Parathyroid adenoma (tissue), 2 donors: ENCODE data around the gene NAMPT.

Source experiments
- H2AFZ ChIP-seq: fragments of 300-600 bp; sonication (generic); one replicate; pipeline ENCODE4 v1.7.0; 2017; ENCODE audit warnings: antibody characterized with exemption, mild to moderate bottlenecking
- H3K27ac ChIP-seq: fragments of 300-600 bp; sonication (generic); one replicate; pipeline ENCODE4 v1.7.0; 2017
- H3K27me3 ChIP-seq: fragments of 300-600 bp; sonication (generic); one replicate; pipeline ENCODE4 v1.7.0; 2017; ENCODE audit warnings: low read length; ENCODE audit not compliant: control insufficient read depth, insufficient read depth
- H3K36me3 ChIP-seq: fragments of 300-600 bp; sonication (generic); one replicate; pipeline ENCODE4 v1.7.0; 2017; ENCODE audit warnings: low read length; ENCODE audit not compliant: control insufficient read depth, insufficient read depth
- H3K4me1 ChIP-seq: fragments of 300-600 bp; sonication (generic); one replicate; pipeline ENCODE4 v1.7.0; 2017; ENCODE audit warnings: control low read depth
- H3K4me2 ChIP-seq: fragments of 300-600 bp; sonication (generic); one replicate; pipeline ENCODE4 v1.7.0; 2017; ENCODE audit warnings: low read length
- H3K4me3 ChIP-seq: fragments of 300-600 bp; sonication (generic); one replicate; pipeline ENCODE4 v1.7.0; 2017; ENCODE audit warnings: low read depth, low read length
- H3K79me2 ChIP-seq: fragments of 300-600 bp; sonication (generic); one replicate; pipeline ENCODE4 v1.7.0; 2017; ENCODE audit warnings: control low read depth
- H3K9ac ChIP-seq: fragments of 300-600 bp; sonication (generic); one replicate; pipeline ENCODE4 v1.7.0; 2017; ENCODE audit warnings: mild to moderate bottlenecking
- H3K9me3 ChIP-seq: fragments of 300-600 bp; sonication (generic); one replicate; pipeline ENCODE4 v1.7.0; 2017; ENCODE audit warnings: low read length; ENCODE audit not compliant: control insufficient read depth
- TF ChIP-seq, protein P1 (sequence below): fragments of 300-600 bp; sonication (generic); IDR thresholded peaks from one replicate; pipeline ENCODE4 v1.7.0; 2017; ENCODE audit warnings: antibody characterized with exemption, mild to moderate bottlenecking
- donor health status: primary hyperparathyroidism.

Gene NAMPT

DNA sequence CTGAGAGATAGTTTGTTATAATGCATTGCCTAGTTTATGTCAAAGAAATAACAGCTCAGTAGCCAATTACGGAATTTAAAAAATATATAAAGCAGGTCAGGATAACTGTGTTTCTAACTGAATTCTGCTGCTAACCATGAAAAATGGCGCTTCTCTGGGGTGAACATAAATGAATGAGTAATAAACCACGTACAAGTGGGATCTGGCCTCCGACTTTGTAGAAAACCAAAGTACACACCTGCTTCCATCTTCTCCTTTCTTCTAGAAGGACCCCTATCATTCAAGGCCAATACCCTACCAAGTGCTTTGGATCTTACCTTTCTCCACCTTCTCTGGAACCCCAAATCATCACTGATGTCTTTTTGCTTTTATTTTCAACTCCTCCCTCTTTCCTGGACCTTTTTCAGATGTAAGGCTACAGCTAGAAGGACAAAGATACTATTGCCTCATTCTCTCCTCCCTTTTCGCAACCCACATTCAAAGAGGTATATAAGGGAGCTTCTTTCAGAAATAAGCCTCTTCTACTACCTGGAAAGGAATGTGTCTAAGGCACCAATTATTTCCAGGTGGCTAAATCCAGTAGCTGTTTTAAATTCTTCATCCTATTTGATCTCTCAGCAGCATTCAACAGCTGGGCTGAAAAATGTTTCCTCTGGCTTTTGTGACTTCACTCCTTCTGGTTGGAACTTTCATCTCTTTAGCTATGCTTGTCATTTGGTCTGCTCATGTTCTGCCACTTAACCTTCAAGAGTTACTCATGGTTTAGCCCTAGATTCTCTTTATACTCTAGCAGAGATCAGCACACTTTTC lies 37.7 kb downstream of the NAMPT start:
- Histone ChIP-seq H3K9ac (no peak overlapping the region), H3K27me3 (no peaks in the 10 kb centered on the region), H3K4me3 (no peak overlapping the region), H3K4me1 (no peaks in the 10 kb centered on the region), H3K27ac (no peak overlapping the region), H3K4me2 (no peak overlapping the region), H2AFZ (no peak overlapping the region), H3K36me3 (no peaks in the 10 kb centered on the region), H3K9me3 (no peaks in the 10 kb centered on the region), H3K79me2 (no peaks in the 10 kb centered on the region)
- TF ChIP-seq, protein P1, sequence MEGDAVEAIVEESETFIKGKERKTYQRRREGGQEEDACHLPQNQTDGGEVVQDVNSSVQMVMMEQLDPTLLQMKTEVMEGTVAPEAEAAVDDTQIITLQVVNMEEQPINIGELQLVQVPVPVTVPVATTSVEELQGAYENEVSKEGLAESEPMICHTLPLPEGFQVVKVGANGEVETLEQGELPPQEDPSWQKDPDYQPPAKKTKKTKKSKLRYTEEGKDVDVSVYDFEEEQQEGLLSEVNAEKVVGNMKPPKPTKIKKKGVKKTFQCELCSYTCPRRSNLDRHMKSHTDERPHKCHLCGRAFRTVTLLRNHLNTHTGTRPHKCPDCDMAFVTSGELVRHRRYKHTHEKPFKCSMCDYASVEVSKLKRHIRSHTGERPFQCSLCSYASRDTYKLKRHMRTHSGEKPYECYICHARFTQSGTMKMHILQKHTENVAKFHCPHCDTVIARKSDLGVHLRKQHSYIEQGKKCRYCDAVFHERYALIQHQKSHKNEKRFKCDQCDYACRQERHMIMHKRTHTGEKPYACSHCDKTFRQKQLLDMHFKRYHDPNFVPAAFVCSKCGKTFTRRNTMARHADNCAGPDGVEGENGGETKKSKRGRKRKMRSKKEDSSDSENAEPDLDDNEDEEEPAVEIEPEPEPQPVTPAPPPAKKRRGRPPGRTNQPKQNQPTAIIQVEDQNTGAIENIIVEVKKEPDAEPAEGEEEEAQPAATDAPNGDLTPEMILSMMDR, result no peak

DNA sequence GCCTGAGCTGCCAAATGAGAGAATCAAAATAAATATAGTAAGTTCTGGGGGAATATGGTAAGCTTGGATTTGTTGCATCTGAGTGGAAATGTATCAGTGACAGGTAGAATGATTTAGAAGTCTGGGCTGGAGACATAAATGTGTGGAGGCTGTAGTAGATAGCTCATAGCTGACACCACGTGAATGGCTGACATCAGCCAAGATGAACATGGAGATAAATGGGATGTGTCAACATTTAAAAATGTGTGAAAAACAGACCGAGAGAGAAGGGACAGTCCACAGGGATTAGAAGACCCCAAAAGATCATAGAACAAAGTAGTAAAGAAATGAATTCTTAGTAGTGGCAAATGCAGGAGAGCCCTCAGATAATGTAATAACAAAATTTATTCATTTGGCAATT lies 40.9 kb downstream of the NAMPT start:
- Histone ChIP-seq H3K4me1 (no peaks in the 10 kb centered on the region), H3K9ac (no peak overlapping the region), H3K4me2 (no peak overlapping the region), H3K27me3 (no peaks in the 10 kb centered on the region), H3K9me3 (no peaks in the 10 kb centered on the region), H3K4me3 (no peak overlapping the region), H3K27ac (no peak overlapping the region), H2AFZ (no peak overlapping the region), H3K79me2 (no peaks in the 10 kb centered on the region), H3K36me3 (no peaks in the 10 kb centered on the region)
- TF ChIP-seq, protein P1, result no peak

DNA sequence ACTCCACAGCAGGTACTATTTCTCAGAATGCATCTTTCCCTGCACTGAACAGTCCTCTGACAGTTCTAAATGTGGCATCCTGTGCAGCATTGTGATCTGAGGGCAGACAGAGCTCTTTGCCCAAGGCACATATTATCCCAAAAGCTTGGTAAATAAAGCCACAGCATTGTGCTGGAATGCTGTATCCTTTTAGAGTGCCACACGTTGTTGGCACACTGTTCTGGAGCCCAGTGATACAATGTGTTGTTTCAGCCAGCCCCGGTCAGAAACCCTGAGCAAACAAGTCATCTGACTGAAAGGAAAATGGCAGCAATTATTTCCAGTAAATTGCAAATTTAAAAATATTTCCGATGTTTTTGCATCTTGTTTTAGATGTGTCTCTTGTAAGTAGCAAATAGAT lies 45.4 kb downstream of the NAMPT start:
- H3K36me3 ChIP-seq, result no peaks in the 10 kb centered on the region
- no peak overlapping the region for H3K4me3 ChIP-seq
- H3K27ac ChIP-seq, result no peak overlapping the region
- H3K27me3 ChIP-seq, result no peaks in the 10 kb centered on the region
- H3K9ac ChIP-seq, result no peak overlapping the region
- H3K9me3 ChIP-seq, result no peaks in the 10 kb centered on the region
- no peak overlapping the region for H2AFZ ChIP-seq
- no peaks in the 10 kb centered on the region for H3K4me1 ChIP-seq
- TF ChIP-seq, protein P1, result no peak
- no peak overlapping the region for H3K4me2 ChIP-seq
- no peaks in the 10 kb centered on the region for H3K79me2 ChIP-seq

DNA sequence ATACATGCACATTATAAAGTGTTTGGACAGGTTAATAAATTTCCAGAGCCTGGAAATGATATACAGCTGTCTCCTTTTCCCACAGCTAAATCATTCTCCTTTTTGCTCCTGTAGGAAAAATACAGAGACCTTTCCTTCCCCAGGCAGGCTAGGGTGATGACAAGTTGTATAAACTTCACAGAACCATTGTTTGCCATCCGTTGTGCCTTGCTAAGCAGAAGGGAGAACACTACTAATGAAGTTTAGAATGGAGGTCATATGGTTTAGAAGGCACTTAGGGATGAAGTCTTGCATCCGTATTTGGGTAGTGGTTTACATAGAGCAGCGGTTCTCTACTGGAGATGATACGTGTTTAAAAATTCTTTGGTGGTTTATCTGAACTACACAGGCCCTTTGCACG lies 46.0 kb downstream of the NAMPT start:
- Histone ChIP-seq H3K36me3 (no peaks in the 10 kb centered on the region), H3K27ac (no peak overlapping the region), H3K4me2 (no peak overlapping the region), H3K4me3 (no peak overlapping the region), H3K79me2 (no peaks in the 10 kb centered on the region), H3K9ac (no peak overlapping the region), H2AFZ (no peak overlapping the region), H3K9me3 (no peaks in the 10 kb centered on the region), H3K27me3 (no peaks in the 10 kb centered on the region), H3K4me1 (no peaks in the 10 kb centered on the region)
- TF ChIP-seq, protein P1, result no peak

DNA sequence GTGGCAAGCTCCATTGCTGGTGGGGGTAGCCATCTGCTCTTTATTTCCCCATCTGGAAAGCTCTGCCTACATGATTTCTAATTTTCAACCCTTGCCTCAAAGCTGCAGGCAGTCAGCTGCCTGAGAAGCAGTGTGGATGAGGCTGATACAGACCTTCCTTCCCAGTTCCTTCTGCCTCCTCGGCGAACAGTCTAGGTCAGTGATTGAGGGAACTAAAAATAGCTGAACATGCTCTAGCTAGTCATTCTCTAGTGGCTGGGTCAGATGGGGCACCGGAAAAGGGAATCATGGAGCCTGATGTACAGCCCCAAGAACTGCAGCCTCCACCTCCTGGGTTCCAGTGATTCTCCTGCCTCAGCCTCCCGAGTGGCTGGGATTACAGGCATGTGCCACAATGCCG lies 48.7 kb downstream of the NAMPT start:
- Histone ChIP-seq H3K27ac (no peak overlapping the region), H3K27me3 (no peaks in the 10 kb centered on the region), H3K9me3 (no peaks in the 10 kb centered on the region), H3K9ac (no peak overlapping the region), H3K79me2 (no peaks in the 10 kb centered on the region), H3K36me3 (no peaks in the 10 kb centered on the region), H3K4me3 (no peak overlapping the region), H2AFZ (no peak overlapping the region), H3K4me2 (no peak overlapping the region), H3K4me1 (no peaks in the 10 kb centered on the region)
- TF ChIP-seq, protein P1, result no peak
